NCI-H1417 treated with DMSO at 0.1 percent for 48 hours (cell line): ENCODE results near the gene TEX19.
"Not testable (repeated sequence)": the region's sequence is repeated elsewhere in the genome, so short reads cannot be mapped to it uniquely, and the experiment has no call there.

Experiments
- DNase-seq: peaks from one replicate; lab custom pipeline; 2025; lab: John Stamatoyannopoulos, UW

The TEX19 gene

GRCh38 chr17:82411396-82412053 lies 52.5 kb downstream of the TEX19 start:
- DNase-seq: no peak

GRCh38 chr17:82412081-82412480 lies 53.0 kb downstream of the TEX19 start:
- not testable (repeated sequence) for DNase-seq

- DNase-seq: no peak
Measured at GRCh38 chr17:82412535-82413520, 53.8 kb downstream of the TEX19 start.
